ENCODE results near the gene CEP250. TPM values are rescaled to one million over a fixed set of nuclear protein-coding genes. Genes with fewer than 3 reads are reported as not detected.
A peak's percentile ranks its signal among the peaks of the same experiment; 100 is the strongest.

CEP250 gene
- total RNA-seq, 1 donor = 23.5 TPM

- Histone ChIP-seq H3K27me3 (ENCODE audit: insufficient read depth, low read length) (no peaks in the 10 kb centered on the region), H3K9me3 (ENCODE audit: low read depth, low read length) (no peaks in the 10 kb centered on the region), H3K4me1 (ENCODE audit: insufficient read depth, low read length) (peaks cover 11% of the 10 kb centered on the region), H3K4me3 (ENCODE audit: insufficient read depth, low read length) (no peak overlapping the region), H3K36me3 (ENCODE audit: insufficient read depth, low read length) (peaks cover 7% of the 10 kb centered on the region), H4K20me1 (ENCODE audit: insufficient read depth, low read length) (no peaks in the 10 kb centered on the region), H3K79me2 (ENCODE audit: insufficient read depth, low read length) (peaks cover 15% of the 10 kb centered on the region), H2AFZ (ENCODE audit: low read length) (no peak overlapping the region), H3K27ac (ENCODE audit: low read depth, low read length) (no peak overlapping the region), H3K4me2 (ENCODE audit: insufficient read depth, low read length) (no peak overlapping the region)
- DNase-seq (ENCODE audit: insufficient read length, low spot score, missing footprints) = no peak
- no peak for TF ChIP-seq CTCF (IDR thresholded peaks at IDR 0.05; ENCODE audit: extremely low read depth, low read depth, low read length)
Measured at GRCh38 chr20:35539756-35540212, 84.4 kb downstream of the CEP250 start.

DNA sequence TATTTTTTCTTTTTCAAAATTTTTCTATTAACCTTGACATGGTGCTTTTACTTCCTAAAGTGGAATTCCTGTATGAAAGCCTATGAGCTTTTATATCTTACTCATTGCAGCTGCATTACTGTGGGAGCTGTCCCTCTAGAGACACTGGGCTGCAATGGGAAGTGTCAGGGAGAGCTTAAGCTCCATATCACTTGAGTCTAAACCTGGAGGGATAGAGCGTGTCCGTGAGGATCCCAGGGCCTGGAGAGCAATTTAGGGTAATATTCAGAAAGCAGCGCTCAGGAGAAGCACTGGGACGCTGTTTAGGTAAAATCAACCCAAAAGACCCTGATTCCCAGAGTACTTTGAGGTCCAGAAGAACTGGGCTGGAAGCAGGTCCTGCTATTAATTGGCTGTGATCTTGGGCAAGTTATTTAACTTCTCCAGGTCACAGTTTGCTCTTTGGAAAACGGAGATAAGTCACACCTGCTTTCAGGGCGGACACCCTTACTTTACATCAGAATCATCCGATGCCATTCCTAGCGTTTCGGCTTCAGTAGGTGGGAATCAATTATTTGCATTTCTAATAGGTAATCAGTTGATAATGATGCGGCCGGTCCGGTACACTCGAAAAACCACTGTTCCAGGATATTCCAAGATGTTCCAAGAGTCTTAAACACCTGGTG, 85.9 kb downstream of the CEP250 start:
- TF ChIP-seq CTCF (IDR thresholded peaks at IDR 0.05; ENCODE audit: extremely low read depth, low read depth, low read length) = no peak
- peaks cover 11% of the 10 kb centered on the region for H3K4me1 ChIP-seq (ENCODE audit: insufficient read depth, low read length)
- H3K27ac ChIP-seq (ENCODE audit: low read depth, low read length) = no peak overlapping the region
- H3K27me3 ChIP-seq (ENCODE audit: insufficient read depth, low read length) = no peaks in the 10 kb centered on the region
- H3K4me2 ChIP-seq (ENCODE audit: insufficient read depth, low read length) = peak overlapping the region; percentile 96
- H3K79me2 ChIP-seq (ENCODE audit: insufficient read depth, low read length) = peaks cover 15% of the 10 kb centered on the region
- H2AFZ ChIP-seq (ENCODE audit: low read length) = peak overlapping the region; percentile 91
- H3K9me3 ChIP-seq (ENCODE audit: low read depth, low read length) = no peaks in the 10 kb centered on the region
- peak overlapping the region; percentile 95 for H3K4me3 ChIP-seq (ENCODE audit: insufficient read depth, low read length)
- DNase-seq (ENCODE audit: insufficient read length, low spot score, missing footprints) = no peak
- peaks cover 7% of the 10 kb centered on the region for H3K36me3 ChIP-seq (ENCODE audit: insufficient read depth, low read length)
- H4K20me1 ChIP-seq (ENCODE audit: insufficient read depth, low read length) = no peaks in the 10 kb centered on the region

DNA sequence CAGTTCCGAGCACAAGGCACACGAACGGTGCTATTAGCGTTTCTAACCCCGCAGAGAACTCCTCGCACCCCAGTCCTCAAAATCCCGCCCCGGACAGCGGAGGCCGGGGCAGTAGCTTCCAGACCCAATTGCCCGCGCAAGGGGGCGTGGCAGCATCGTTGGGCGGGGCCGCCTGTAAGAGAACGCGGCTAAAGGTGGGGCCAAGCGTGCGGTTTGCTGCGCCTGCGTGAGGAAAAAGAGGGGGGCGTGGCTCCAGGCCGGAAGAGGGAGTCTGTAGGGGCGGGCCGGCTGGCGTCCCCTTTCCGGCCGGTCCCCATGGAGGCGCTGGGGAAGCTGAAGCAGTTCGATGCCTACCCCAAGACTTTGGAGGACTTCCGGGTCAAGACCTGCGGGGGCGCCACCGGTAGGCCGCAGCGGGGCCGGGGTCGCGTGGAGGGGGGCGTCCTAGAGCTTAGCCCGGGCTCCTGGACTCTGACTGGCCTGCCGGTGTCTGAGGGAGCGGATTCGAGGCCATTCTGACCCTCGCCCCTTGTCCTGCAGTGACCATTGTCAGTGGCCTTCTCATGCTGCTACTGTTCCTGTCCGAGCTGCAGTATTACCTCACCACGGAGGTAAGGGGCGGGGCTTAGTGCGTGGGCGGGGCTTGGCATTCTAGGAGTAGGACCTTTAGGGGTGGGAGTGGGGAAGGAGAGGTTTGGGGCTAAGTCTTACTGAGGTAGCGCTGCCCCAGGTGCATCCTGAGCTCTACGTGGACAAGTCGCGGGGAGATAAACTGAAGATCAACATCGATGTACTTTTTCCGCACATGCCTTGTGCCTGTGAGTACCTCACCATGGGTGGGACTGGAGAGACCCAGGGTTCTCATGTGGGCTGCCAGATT, 86.6 kb downstream of the CEP250 start, which contains the start of gene ERGIC3:
Gene ERGIC3 (plus strand): TSS at position 296 of the 880 bp plus-strand sequence. CDS start 20 bp downstream, at position 316.
- Histone ChIP-seq H3K36me3 (ENCODE audit: insufficient read depth, low read length) (peaks cover 14% of the 10 kb centered on the region), H2AFZ (ENCODE audit: low read length) (peak within 1 kb of the TSS; percentile 91), H3K79me2 (ENCODE audit: insufficient read depth, low read length) (peaks cover 15% of the 10 kb centered on the region), H3K27ac (ENCODE audit: low read depth, low read length) (peak within 1 kb of the TSS; percentile 77), H4K20me1 (ENCODE audit: insufficient read depth, low read length) (no peaks in the 10 kb centered on the region), H3K27me3 (ENCODE audit: insufficient read depth, low read length) (no peaks in the 10 kb centered on the region), H3K9me3 (ENCODE audit: low read depth, low read length) (no peaks in the 10 kb centered on the region), H3K4me1 (ENCODE audit: insufficient read depth, low read length) (peaks cover 11% of the 10 kb centered on the region), H3K4me3 (ENCODE audit: insufficient read depth, low read length) (peak within 1 kb of the TSS; percentile 95), H3K4me2 (ENCODE audit: insufficient read depth, low read length) (peak within 1 kb of the TSS; percentile 96)
- TF ChIP-seq CTCF (IDR thresholded peaks at IDR 0.05; ENCODE audit: extremely low read depth, low read depth, low read length) = no peak
- DNase-seq (ENCODE audit: insufficient read length, low spot score, missing footprints) = peak; percentile 97

GRCh38 chr20:35542990-35543389, 87.6 kb downstream of the CEP250 start:
- H3K4me3 ChIP-seq (ENCODE audit: insufficient read depth, low read length) = peak overlapping the region; percentile 95
- peak overlapping the region; percentile 96 for H3K4me2 ChIP-seq (ENCODE audit: insufficient read depth, low read length)
- DNase-seq (ENCODE audit: insufficient read length, low spot score, missing footprints) = peak; percentile 57
- peaks cover 15% of the 10 kb centered on the region for H3K79me2 ChIP-seq (ENCODE audit: insufficient read depth, low read length)
- H3K27me3 ChIP-seq (ENCODE audit: insufficient read depth, low read length) = no peaks in the 10 kb centered on the region
- no peak overlapping the region for H3K27ac ChIP-seq (ENCODE audit: low read depth, low read length)
- no peak for TF ChIP-seq CTCF (IDR thresholded peaks at IDR 0.05; ENCODE audit: extremely low read depth, low read depth, low read length)
- H2AFZ ChIP-seq (ENCODE audit: low read length) = no peak overlapping the region
- H3K4me1 ChIP-seq (ENCODE audit: insufficient read depth, low read length) = peaks cover 11% of the 10 kb centered on the region
- no peaks in the 10 kb centered on the region for H4K20me1 ChIP-seq (ENCODE audit: insufficient read depth, low read length)
- peaks cover 24% of the 10 kb centered on the region for H3K36me3 ChIP-seq (ENCODE audit: insufficient read depth, low read length)
- H3K9me3 ChIP-seq (ENCODE audit: low read depth, low read length) = no peaks in the 10 kb centered on the region
